GM21367 (cell line): ENCODE data around the gene SCAPER.

Experiments
- ATAC-seq: cut with Tn5 transposase; IDR thresholded peaks from one replicate; pipeline ENCODE4 v1.9.1; 2021; ENCODE audit not compliant: unreplicated experiment

Gene SCAPER

DNA sequence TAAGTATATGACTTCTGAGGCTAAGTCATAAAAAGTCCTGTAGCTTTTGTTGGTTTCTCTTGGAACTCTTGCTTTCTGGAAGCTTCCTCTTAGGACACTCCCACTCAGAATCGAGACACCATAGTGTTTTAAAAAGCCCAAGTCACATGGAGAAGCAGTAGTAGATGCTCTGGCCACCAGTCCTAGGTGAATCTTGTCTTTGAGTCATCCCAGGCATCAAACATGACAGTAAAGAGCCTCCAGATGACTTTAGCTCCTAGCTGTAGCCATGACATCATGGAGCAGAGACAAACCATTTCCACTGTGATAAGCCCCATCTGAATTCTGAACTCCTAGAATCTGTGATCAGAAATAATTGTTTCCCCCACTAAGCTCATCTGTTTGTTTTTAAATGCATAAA is 526.4 kb downstream of the SCAPER start:
- no peak for ATAC-seq

DNA sequence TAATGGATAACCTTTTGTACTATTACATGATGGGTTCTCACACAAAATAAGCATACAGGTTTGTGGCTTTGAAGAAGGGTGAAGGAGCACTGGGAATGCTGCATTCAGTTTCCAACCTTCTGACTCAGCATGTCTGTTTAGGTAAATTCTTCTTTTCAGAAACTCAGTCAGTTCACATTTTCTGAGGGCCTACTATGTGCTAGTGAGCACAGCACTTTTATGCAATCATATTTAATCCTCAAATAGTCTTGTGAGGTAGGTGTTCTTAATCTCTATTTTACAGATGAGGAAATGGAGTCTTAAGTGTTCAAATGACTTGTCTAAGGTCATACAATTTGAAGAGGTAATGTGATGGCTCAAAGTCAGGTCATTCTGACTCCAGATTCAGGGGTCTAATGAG is 527.4 kb downstream of the SCAPER start:
- ATAC-seq = no peak

DNA sequence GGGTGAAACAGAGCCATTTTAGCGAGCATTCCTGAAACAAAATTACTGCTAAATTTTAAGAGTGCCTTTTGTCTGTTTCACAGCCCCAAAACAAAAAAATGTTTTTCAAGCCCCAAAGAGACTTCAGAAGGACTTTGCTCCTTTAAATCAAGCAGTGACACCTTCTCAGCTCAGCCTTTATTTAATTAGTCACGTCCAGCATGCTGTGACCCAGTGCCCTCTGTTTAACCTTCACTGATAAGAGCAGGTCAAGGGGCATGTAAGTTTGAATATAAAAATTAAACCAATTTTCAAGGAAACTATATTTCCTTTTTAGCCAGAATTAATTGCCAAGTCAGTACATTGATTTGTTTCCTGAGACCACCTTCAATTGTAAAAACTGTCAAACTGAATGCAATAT is 527.9 kb downstream of the SCAPER start:
- no peak for ATAC-seq

DNA sequence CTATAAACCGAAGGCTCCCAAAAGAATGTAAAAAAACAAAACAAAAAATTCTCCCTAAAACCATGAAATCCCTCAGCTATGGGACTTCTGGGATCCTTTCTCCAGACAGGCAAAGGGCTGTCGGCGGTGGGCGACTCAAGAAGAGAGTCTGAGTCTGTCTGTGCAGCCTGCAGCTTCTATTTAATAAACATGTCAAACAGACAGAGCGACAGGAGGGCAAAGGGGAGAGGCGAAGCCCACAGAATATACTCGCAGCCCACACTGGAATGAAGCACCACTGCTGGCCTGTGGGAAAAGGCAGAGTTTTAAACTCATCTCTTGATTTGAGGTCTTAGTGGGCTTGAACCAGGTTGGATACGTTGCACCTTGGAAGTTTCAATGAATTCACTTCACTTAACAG is 528.3 kb downstream of the SCAPER start:
- no peak for ATAC-seq

DNA sequence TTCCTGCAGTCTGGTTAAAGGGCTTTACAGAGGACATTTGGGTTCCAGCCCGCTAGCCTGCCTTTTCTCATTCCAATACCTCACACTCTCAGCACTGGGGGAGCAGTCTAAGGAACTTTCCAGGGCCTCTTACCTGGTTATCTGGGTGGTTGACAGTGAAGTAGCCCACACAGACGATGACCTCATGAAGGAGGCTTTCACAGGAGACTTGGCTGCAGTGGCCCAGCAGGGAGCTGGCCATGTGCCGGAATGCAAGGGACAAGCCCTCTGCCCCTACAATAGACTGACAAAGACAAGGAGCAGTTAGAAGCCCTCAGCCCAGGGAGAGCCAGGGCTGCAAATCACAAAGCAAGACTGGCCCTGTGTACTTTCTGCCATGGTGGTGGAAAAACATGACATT is 529.1 kb downstream of the SCAPER start:
- ATAC-seq = no peak

DNA sequence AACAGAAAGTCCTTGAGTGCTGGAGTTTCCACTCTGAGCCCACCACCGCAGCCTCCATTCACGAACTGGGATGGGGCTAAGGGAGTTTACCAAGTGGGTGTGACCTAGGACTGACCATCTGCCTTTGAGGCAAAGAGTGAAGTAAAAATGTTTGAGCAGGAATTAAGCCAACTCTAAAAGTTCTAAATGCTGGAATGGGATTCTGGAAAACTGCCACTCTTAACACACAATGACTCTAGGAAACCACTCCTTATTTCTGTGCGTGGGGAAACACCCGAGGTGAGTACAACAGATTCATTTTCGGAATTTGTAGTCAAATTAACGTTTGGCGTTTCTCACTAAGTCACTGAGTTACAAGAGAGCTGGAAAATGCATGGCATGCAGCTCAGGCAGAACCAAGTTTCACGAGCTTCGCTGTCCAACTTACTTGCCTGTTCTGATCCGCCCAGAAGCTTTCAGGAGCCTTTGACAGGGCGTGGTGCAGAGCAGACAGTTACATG is 537.0 kb downstream of the SCAPER start:
- no peak for ATAC-seq

DNA sequence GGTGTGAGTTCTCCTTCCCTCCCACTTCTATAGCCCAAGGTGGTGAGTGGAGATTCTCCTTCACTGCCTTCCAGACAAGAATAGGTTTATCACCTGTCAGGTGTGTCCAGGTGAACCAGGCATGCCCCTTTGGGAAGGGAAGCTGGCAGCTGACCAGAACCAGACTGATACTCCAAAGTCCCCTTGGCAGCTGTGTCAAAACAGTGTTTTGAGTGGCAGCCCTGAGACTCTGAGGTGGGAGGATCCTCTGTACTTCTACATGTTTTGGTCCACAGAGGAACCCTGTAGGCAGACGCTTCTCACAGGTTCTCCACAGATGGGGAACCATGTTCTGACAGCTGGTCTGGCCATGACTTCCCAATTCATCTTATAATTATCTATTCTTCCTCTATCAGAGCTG is 538.4 kb downstream of the SCAPER start:
- no peak for ATAC-seq

DNA sequence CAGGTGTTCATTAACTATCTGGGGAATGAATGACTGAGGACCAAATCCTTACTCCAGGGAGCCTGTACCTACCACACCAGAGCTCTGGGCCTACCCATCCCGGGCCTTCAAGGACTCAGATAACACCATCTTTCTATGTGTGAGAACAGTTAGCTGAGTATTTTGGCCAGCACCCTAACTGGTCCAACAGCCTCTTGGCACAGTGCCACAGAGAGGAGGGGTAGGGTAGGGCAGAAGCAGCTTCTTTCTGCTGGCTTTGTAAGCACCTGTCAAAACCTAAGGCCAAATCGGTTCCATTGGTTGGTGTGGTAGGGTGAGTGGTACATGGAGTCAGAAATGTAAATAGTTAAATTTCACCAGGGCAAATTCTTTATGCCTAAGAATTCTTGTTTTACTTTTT is 541.9 kb downstream of the SCAPER start:
- no peak for ATAC-seq

DNA sequence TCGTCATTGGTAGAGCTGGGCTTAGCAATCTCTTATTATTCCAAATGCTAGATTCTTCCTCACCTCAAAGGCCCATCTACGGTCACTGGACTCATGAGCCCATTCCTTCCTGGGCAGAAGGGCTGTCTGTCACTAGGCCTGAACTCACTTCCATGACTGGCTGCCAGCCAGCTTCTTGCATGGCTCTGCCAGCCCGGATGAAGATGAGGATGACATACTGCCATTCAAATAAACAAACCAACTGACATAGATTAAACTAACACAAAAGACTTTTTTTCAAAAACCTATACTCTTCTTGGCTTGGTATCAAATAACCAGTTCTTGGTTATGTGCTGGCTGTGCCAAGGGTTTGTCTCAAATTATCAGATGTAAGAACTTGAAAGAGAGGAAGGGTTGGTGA is 544.7 kb downstream of the SCAPER start:
- no peak for ATAC-seq

DNA sequence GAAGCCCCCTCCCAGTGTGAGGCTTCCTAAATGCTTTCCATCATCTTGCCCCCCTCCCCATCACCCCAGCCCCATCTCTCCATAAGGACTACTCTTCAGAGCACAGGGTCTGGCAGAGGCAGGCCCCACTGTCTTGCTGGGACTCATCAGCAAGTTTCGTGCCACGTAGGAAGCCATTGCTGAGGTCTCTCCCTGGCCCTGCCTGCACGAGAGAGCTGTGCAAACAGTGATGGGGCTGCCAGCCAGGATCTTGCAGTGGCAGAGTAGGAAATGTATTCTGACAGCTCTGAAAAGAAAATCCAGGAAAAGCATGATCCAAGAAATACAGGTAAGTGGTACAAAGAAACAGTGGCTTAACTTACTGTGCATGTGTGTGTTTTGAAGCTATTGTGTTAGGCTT is 546.0 kb downstream of the SCAPER start:
- no peak for ATAC-seq

DNA sequence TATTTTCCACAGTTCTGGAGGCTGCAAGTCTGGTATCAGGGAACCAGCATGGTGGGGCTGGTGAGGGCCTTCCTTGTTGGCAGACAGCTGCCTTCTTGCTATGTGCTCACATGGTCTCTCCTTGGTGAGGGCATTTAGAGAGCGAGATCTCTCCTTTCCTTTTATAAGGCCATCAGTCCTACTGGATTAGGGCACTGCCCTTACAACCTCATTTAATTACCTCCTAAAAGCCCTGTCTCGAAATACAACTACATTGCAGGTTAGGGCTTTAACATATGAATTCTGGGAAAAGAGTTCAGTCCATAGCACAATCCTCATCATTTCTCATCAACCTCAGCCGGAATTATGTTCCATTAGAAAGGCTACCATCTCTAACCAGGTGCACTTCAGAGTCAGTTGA is 546.7 kb downstream of the SCAPER start:
- ATAC-seq = no peak

DNA sequence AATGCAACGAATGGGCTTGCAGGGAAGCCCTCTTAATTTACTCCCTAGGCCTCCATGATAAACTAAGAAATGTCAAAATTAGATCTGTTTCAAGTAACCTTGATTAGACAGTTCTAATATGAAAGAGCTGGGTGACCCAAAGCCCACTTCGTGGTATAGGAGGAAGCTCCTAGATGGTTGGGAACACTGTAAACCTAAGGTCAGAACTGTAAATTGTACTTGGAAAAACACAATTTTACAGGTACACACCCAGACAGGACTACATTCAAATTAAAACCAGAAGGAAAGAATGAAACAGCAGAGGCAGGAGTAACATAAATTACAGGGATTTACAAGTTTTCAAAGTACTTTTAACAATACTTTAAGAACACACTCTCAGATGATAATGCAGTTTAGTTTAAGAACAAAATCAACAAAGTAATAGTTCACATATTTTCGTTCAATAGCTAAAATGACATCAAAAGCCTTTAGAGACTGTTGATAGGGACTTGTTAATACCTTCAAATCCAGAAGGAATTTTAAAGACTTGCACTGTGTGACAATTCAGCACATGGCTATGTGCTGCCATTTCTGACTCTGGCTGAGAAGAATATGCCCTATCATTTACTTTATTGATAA is 550.2 kb downstream of the SCAPER start:
- ATAC-seq = no peak

DNA sequence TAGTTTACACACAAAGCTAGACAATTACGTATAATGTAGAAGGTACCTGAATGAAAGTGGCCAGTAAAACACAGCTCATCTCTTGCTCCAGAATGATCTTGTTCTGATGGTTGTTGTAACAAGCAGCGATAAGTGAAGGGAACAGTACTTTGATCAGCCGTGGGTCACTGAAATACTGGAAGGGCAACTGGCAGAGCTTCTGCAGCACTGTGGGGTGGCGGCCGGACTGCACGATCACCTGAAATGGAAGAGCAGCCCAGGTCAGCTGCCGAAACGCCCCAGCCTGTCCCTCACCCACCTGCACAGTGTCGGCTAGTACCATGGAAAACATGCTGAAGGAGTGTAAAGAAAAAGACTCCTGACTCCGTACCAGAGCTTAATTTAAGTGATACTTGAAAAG is 551.2 kb downstream of the SCAPER start:
- ATAC-seq = no peak

DNA sequence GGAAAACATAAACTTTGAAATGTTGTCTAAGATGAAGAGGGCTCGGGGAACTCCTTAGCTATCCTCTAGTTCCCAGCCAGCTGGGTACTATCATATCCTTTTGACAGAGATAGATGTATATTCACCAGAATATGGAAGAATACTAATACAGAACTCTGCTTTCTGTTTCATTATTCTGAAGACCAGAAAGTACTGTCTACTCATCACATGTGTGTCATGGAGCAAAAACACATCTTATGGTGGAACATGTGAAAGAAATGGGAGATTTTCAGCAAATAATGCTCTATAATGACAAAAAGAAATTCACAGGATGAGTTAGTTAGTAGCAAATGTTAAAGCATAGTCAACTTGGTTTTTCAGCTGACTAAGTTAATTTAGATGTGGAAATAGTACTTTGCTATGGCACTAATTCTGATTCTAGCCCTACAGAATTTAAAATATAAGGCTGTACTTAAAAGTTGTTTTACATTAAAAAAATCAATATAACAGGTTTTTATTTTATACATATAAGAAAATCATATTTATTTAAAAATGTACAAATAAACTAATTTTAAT is 552.0 kb downstream of the SCAPER start:
- ATAC-seq = no peak

DNA sequence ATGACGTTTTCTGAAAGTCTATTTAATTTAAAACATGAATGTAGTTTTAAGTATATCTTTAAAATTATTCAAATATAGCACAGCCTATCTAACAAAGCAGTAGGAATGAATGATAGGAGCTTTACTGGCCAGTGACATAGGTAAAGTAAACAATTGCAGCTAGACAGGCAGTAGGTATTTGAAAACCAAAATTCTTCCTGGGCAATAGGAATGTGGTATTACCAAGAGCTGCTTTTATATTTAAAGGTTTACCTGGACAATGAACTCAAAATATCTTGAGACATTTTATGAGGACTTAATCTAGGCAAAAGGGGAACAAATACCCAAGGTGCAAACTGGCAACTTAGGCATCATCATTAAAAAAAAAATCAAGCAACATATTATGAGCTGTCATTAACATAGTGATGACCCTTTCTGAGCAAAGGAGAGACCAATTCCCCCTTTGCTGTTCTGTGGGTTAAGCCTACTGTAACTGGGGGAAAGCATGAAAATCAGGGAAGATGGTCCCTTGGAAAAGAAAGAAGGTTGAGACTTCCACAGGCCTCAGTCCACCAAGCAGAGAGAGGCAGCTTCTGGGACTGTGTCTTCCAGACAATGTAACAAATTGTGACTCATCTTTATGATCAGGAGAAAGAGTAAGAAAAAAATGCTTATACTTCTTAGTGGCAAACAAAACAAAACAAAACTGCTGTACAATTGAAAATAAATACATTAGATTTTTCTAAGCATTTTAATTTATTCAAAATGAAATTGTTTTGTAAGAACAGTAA is 555.7 kb downstream of the SCAPER start:
- ATAC-seq = no peak

DNA sequence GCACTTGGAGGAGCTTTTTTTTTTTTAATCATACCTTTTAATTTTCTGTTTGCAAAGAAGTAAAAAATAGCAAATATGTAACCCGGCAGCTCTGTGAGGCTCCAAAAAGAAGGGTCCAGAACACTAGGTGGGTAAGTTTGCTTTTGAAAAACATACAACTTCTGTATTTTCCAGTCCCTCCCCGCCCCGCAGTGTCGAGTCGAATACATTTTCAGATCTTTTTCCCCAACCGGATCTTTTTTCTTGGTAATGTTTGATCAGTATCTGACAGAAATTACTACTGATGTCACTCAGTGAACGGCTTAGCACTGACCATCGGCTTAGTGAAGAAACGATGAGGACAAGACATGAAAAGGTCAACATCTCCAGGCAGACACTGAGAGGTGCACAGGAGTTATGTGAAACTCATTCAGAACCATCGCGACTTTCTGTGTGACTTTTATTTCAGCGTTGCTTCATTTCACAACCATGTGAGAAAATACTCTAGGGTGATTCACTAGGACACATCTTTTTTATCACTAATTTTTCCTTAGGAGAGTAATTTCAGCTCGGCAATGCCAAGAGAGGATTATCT is 557.6 kb downstream of the SCAPER start:
- no peak for ATAC-seq

DNA sequence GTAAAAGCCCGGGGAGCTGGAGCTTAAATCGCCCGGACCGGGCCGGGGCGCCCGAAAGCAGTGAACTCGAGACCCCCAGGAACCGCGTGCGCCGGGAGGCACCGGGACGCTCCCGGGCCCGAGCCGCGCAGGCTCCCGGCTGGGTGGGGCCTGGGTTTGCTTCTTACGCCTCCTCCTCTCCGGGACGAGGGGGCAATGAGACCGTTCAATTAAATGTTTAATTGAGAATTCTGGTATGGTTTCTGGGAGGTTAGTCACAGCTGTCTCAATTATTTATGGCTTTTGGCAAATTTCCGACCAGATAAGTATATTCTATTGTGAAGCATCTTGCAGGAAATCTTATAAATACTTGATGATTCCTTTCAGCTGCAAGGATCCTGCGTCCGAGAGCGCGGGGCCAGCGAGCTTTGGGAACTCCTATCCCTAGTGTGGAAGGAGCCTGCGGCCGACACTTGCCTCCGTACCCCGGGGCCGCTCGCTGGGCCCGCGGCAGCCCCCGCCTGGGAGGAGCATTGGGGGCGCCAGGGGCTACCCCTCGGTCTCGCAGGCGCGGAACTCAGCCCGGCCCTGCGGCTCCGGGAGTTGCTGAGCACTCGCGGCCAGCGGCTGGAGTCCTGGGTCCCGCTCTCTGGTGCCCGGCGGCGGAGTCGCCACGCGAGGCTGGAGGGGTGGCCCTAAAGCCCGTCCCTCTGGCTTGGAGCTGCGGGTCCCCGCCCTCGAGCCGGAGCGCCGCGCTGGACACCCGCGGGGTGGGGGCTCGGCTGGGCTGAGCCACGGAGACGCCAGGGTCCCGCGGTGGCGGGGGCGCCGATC is 558.3 kb downstream of the SCAPER start:
- ATAC-seq = no peak

DNA sequence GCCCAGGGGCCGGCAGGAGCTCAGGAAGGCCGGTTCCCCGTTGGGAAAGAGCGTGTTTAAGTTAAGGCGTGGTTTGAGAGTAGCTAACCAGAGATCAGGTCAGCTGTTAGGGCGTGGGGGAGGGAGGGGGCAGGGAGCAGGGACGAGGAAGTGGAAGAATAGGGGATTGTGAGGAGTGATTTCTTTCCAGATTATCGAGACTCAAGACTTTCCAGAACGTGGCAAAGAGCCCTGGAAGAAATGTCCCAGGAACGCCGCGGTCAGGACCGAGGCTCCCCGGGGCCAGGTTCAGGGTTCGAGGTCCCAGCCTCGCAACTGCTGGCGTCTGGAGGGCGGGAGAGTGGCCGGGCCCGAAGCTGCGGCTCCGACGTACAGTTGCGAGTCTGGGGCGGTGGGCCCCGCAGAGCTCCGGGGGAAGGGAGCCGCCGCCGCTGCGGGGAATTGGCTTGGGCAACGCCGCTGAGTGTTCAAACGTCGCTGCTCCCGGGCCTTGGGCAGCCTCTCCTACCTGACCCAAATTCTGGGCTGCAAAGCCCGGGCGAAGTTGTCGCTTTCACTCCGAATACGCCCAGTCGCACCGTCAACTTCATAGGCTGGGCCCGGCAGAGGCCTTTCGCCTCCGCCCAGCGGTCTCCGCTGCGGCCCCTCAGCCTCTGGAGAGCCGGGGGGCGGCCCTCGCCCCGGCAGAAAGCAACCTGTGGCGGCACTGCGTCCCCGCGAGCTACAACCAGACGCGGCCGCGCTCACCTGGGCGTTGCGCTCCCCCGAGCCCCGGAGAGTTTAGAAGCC is 559.1 kb downstream of the SCAPER start:
- ATAC-seq = no peak

DNA sequence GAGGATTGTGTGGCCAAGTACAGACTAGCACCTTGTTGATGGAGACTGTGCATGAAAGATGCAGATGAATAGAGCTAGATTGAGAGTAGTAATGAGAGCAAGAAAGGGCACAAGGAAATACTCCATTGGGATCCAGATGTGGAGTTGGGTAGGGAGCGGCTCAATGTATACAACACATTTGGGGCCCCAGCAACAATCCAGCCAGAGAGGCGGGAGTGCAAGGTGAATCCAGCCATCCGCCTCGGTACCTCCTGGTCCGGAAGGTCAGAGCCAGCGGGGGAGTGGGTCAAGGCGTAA is 559.6 kb downstream of the SCAPER start:
- ATAC-seq = no peak

DNA sequence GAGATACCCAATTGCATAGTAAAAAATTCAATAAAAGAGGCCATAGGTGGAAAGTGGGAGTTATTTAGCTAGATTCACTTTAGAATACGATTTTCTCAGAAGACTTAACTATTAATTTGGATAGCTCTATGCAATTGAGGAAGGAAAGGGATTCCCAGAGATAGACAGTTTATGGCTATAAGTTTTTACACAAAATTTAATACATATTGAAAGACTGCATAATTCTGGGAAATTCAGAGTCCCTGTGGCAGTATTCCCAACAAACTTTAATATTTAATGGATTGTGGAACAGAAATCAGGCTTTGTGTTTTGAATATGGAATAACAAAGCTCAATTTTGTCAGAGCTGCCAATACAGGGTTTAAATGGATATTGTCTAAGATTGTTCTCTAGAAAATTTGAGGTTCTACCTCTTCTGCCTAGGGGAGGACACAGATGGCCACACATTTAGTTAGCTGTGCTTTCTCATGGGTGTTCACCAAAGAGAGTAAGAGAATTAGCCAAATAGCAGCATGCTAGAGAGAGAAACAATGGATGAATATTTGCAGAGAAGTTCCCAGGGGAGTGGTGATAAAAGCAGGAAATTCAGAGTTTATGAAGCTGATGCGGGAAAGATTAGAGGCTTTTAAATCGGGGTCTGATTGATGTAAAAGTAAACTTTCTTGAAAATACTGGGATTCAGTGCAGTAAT is 560.1 kb downstream of the SCAPER start:
- ATAC-seq = no peak
